ENCODE data around the gene SH2D4B.

DNA sequence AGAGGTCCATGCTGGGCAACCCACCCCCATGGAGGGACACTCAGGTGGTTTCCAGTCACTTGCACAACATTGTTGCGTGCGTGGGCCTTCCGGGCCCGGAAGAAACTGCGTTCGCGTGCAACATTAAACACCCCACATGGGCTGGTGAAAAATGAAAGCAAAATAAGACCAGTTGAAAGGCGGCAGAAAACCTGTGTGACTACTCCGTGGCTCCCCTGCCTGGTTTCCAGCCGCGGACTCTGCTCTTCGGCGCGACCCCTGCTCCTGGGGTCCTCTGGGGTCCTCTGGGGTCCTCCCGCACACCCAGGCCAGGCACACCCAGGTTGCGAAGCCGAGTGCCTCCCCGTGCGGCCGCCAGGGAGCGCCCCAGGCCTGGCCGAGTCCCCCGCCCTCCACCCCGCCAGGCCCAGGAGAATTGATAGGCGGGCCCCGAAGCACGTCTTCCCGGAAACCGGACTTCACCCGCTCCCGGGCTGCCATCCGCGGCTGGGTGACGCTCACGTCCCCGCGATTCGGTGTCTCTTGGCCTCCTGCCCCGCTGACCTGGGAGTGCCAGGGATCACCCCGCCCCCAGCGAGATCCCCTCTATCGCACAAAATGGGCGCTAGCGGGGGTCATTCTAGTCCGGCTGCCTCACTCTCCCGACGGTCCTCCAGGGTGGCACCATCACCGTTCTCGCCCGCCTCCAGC, 1.9 kb upstream of the SH2D4B start:
- TF ChIP-seq YY1 (IDR thresholded peaks at IDR 0.05; ENCODE audit: insufficient read depth, insufficient read length) (no peak), ZNF274 (IDR thresholded peaks at IDR 0.05; ENCODE audit: low read depth, low read length) (no peak), SUZ12 (IDR thresholded peaks at IDR 0.05; ENCODE audit: extremely low read depth, insufficient read depth, insufficient read length) (no peak)
